H1 (cell line): ENCODE measurements around the gene PDCD7. TPM values are rescaled to one million over a fixed set of nuclear protein-coding genes. Genes with fewer than 3 reads are reported as not detected.

Experiments
- CTCF ChIA-PET: fragments of 300-600 bp; sonication (Branson Sonifier 250); formaldehyde crosslinking; loops from one replicate; lab custom pipeline; 2021; ENCODE audit not compliant: partially characterized antibody; lab: Charles Lee
- POLR2A ChIA-PET: fragments of 300-600 bp; sonication (Branson Sonifier 250); formaldehyde crosslinking; loops from one replicate; lab custom pipeline; 2021; ENCODE audit warnings: inconsistent platforms; ENCODE audit not compliant: partially characterized antibody; lab: Charles Lee
- DNase-seq, 2 experiments: peaks; one replicate each; pipeline versions ENCODE4 v3.0.0 to v3.0.0-alpha.2; 2010 to 2022; ENCODE audit warnings: low spot score in 2 of 2, low read depth in 1 of 2, mixed read lengths in 1 of 2
- FAIRE-seq: peaks from 2 replicates; lab custom pipeline; 2011; peaks lifted over from hg19 to GRCh38; lab: Jason Lieb, UNC
- H2AFZ ChIP-seq: 2 replicates; pipeline ENCODE4 v1.8.1; 2012; ENCODE audit warnings: low read length, inconsistent platforms
- H2AK5ac ChIP-seq: 2 replicates; pipeline ENCODE4 v1.6.1; 2013; ENCODE audit warnings: low read depth, low read length
- H2BK120ac ChIP-seq: replicated peaks from 2 replicates; pipeline ENCODE3; 2013; ENCODE audit warnings: low read depth, low read length, inconsistent platforms
- H2BK12ac ChIP-seq: 2 replicates; pipeline ENCODE4 v1.6.1; 2013; ENCODE audit warnings: low read depth, low read length
- H2BK15ac ChIP-seq: 2 replicates; pipeline ENCODE4 v1.6.1; 2013; ENCODE audit warnings: low read length
- H2BK20ac ChIP-seq: 2 replicates; pipeline ENCODE4 v1.6.1; 2013; ENCODE audit warnings: low read length
- H2BK5ac ChIP-seq: 2 replicates; pipeline ENCODE4 v1.6.1; 2013; ENCODE audit warnings: low read depth, low read length
- H3K14ac ChIP-seq: 2 replicates; pipeline ENCODE4 v1.6.1; 2013; ENCODE audit warnings: inconsistent platforms; ENCODE audit not compliant: insufficient read length
- H3K18ac ChIP-seq: 2 replicates; pipeline ENCODE4 v1.6.1; 2013; ENCODE audit warnings: low read length; ENCODE audit errors: extremely low read depth
- H3K23ac ChIP-seq: 2 replicates; pipeline ENCODE4 v1.6.1; 2013; ENCODE audit warnings: inconsistent platforms; ENCODE audit not compliant: insufficient read length
- H3K23me2 ChIP-seq: 2 replicates; pipeline ENCODE4 v1.6.1; 2013; ENCODE audit warnings: low read depth, low read length
- H3K27ac ChIP-seq: 2 replicates; pipeline ENCODE4 v1.6.1; 2011; ENCODE audit warnings: low read depth, low read length, inconsistent platforms
- H3K27me3 ChIP-seq, 4 experiments: replicated peaks in 1 of 4; 1 replicate in 1 of 4; 2 replicates in 3 of 4; pipeline versions ENCODE4 v1.6.1 to v1.8.1; 2011 to 2013; ENCODE audit warnings: low read length in 3 of 4, mild to moderate bottlenecking in 3 of 4, inconsistent platforms in 2 of 4, mixed read lengths in 2 of 4, moderate library complexity in 1 of 4; ENCODE audit not compliant: control insufficient read depth in 3 of 4, insufficient read depth in 3 of 4; ENCODE audit errors: extremely low read depth in 1 of 4
- H3K36me3 ChIP-seq, 4 experiments: 2 replicates each; pipeline versions ENCODE4 v1.6.1 to v1.8.1; 2011 to 2013; ENCODE audit warnings: mild to moderate bottlenecking in 4 of 4, low read length in 3 of 4, moderate library complexity in 2 of 4, control low read depth in 1 of 4, inconsistent platforms in 1 of 4; ENCODE audit not compliant: insufficient read depth in 4 of 4, control insufficient read depth in 2 of 4
- H3K4ac ChIP-seq: replicated peaks from 2 replicates; pipeline ENCODE3; 2013; ENCODE audit warnings: low read length, low read depth, mixed read lengths, inconsistent platforms; ENCODE audit not compliant: insufficient read length
- H3K4me1 ChIP-seq, 4 experiments: replicated peaks in 1 of 4; 1 replicate in 1 of 4; 2 replicates in 3 of 4; pipeline versions ENCODE4 v1.6.1 to v1.8.1; 2011 to 2013; ENCODE audit warnings: low read length in 3 of 4, inconsistent platforms in 2 of 4, mixed read lengths in 1 of 4; ENCODE audit not compliant: insufficient read depth in 4 of 4, control insufficient read depth in 3 of 4
- H3K4me2 ChIP-seq, 2 experiments: 2 replicates each; pipeline versions ENCODE4 v1.6.1 to v1.8.1; 2011 to 2013; ENCODE audit warnings: low read depth in 2 of 2, low read length in 2 of 2, control low read depth in 1 of 2, inconsistent platforms in 1 of 2, mild to moderate bottlenecking in 1 of 2; ENCODE audit not compliant: insufficient read depth in 1 of 2
- H3K4me3 ChIP-seq, 4 experiments: fragments of 200-600, 300-600 bp in 1 of 4; sonication (generic), shearing (Covaris generic), sonication (Bioruptor Twin) in 1 of 4; 2 replicates each; pipeline versions ENCODE4 v1.5.1 to v1.8.1; 2011 to 2016; ENCODE audit warnings: low read length in 4 of 4, low read depth in 3 of 4, control low read depth in 2 of 4, inconsistent platforms in 2 of 4, mild to moderate bottlenecking in 2 of 4, mixed read lengths in 1 of 4, moderate library complexity in 1 of 4; ENCODE audit not compliant: insufficient read depth in 2 of 4; ENCODE audit errors: extremely low read depth in 1 of 4
- H3K56ac ChIP-seq: replicated peaks from 2 replicates; pipeline ENCODE3; 2013; ENCODE audit warnings: low read depth, mild to moderate bottlenecking, mixed read lengths, low read length, inconsistent platforms; ENCODE audit not compliant: insufficient read length
- H3K79me1 ChIP-seq: 2 replicates; pipeline ENCODE4 v1.6.1; 2013; ENCODE audit warnings: low read depth, low read length, control low read depth
- H3K79me2 ChIP-seq, 2 experiments: 2 replicates each; pipeline versions ENCODE4 v1.6.1 to v1.8.1; 2012 to 2013; ENCODE audit warnings: low read length in 2 of 2, mild to moderate bottlenecking in 2 of 2, inconsistent platforms in 1 of 2; ENCODE audit not compliant: insufficient read depth in 2 of 2, control insufficient read depth in 1 of 2
- H3K9ac ChIP-seq, 4 experiments: replicated peaks in 1 of 4; 1 replicate in 1 of 4; 2 replicates in 3 of 4; pipeline versions ENCODE4 v1.6.1 to v1.8.1; 2011 to 2013; ENCODE audit warnings: low read depth in 3 of 4, low read length in 3 of 4, control low read depth in 2 of 4, mild to moderate bottlenecking in 2 of 4, moderate library complexity in 2 of 4, inconsistent platforms in 1 of 4; ENCODE audit errors: extremely low read depth in 1 of 4
- H3K9me3 ChIP-seq, 2 experiments: 2 replicates each; pipeline versions ENCODE4 v1.6.1 to v1.8.1; 2012 to 2013; ENCODE audit warnings: mild to moderate bottlenecking in 2 of 2, moderate library complexity in 2 of 2, control low read depth in 1 of 2, inconsistent platforms in 1 of 2, low read depth in 1 of 2, low read length in 1 of 2, mixed read lengths in 1 of 2; ENCODE audit not compliant: insufficient read depth in 2 of 2
- H4K20me1 ChIP-seq, 2 experiments: replicated peaks in 1 of 2; 2 replicates each; pipeline versions ENCODE3 to v1.8.1; 2011 to 2013; ENCODE audit warnings: inconsistent platforms in 2 of 2, low read length in 2 of 2, mild to moderate bottlenecking in 1 of 2; ENCODE audit not compliant: insufficient read depth in 2 of 2, control insufficient read depth in 1 of 2
- H4K5ac ChIP-seq: 2 replicates; pipeline ENCODE4 v1.6.1; 2013; ENCODE audit warnings: low read length, low read depth, mixed read lengths, inconsistent platforms; ENCODE audit not compliant: insufficient read length
- H4K8ac ChIP-seq: 2 replicates; pipeline ENCODE4 v1.8.0; 2013; ENCODE audit warnings: mild to moderate bottlenecking, moderate library complexity, low read length, inconsistent platforms; ENCODE audit not compliant: insufficient read depth; ENCODE audit errors: extremely low read depth
- H4K91ac ChIP-seq: replicated peaks from 2 replicates; pipeline ENCODE3; 2013; ENCODE audit warnings: low read length, mixed read lengths, inconsistent platforms; ENCODE audit not compliant: insufficient read length
- ATF2 ChIP-seq: IDR thresholded peaks from 2 replicates; pipeline ENCODE4 v1.6.1; 2012; ENCODE audit warnings: low read length, inconsistent platforms
- BACH1 ChIP-seq: IDR thresholded peaks from 2 replicates; pipeline ENCODE4 v1.6.1; 2012; ENCODE audit warnings: low read length, improper control_type of control experiment
- BCL11A ChIP-seq, 2 experiments: IDR thresholded peaks; one replicate each; pipeline ENCODE4 v1.6.1; 2011; ENCODE audit warnings: low read depth in 2 of 2, low read length in 2 of 2, mild to moderate bottlenecking in 2 of 2
- CTBP2 ChIP-seq: IDR thresholded peaks from 2 replicates; pipeline ENCODE4 v1.7.0; 2011; ENCODE audit warnings: borderline replicate concordance, mild to moderate bottlenecking, moderate library complexity, mixed read lengths, low read length; ENCODE audit not compliant: insufficient read depth, insufficient read length
- JUN ChIP-seq: IDR thresholded peaks from 2 replicates; pipeline ENCODE4 v1.6.1; 2011; ENCODE audit warnings: low read depth, mild to moderate bottlenecking, improper control_type of control experiment, low read length
- JUND ChIP-seq: IDR thresholded peaks from 2 replicates; pipeline ENCODE4 v1.6.1; 2011; ENCODE audit warnings: mild to moderate bottlenecking, improper control_type of control experiment, low read length
- MAFK ChIP-seq: IDR thresholded peaks from 2 replicates; pipeline ENCODE4 v1.6.1; 2012; ENCODE audit warnings: low read depth, mild to moderate bottlenecking, improper control_type of control experiment, low read length
- NRF1 ChIP-seq: IDR thresholded peaks from 2 replicates; pipeline ENCODE4 v1.6.1; 2011; ENCODE audit warnings: mild to moderate bottlenecking, low read depth, low read length, improper control_type of control experiment
- RAD21 ChIP-seq, 2 experiments: IDR thresholded peaks in 1 of 2; conservative IDR thresholded peaks in 1 of 2; 2 replicates each; pipeline ENCODE4 v1.6.1; 2011; ENCODE audit warnings: low read depth in 2 of 2, low read length in 2 of 2, improper control_type of control experiment in 1 of 2, inconsistent platforms in 1 of 2, mild to moderate bottlenecking in 1 of 2, moderate library complexity in 1 of 2
- RFX5 ChIP-seq: IDR thresholded peaks from 2 replicates; pipeline ENCODE4 v1.6.1; 2011; ENCODE audit warnings: low read depth, low read length, improper control_type of control experiment, borderline replicate concordance
- SP2 ChIP-seq: IDR thresholded peaks from 2 replicates; pipeline ENCODE4 v1.6.1; 2012; ENCODE audit warnings: mild to moderate bottlenecking, low read length, inconsistent platforms
- polyA plus RNA-seq, 7 experiments: library from polyadenylated mRNA; depleted of rRNA in 3 of 7; stranded (reverse) in 5 of 7; unstranded in 2 of 7; fragments of >200 nt in 5 of 7; fragments of 200-250 nt in 2 of 7; gene quantifications; 1 replicate in 5 of 7; 2 replicates in 1 of 7; 4 replicates in 1 of 7; pipeline versions ENCODE4 v1.2.1 to v1.2.3, GENCODE V29; 2011 to 2013; ENCODE audit warnings: missing spikeins in 2 of 7, mixed read lengths in 2 of 7
- total RNA-seq: library from RNA; stranded (reverse); fragmentation: NEBNext Ultra II Directional; extraction: Animal tissue kit (Norgen Biotek cat#: 25700); gene quantifications from 2 replicates; pipeline ENCODE4 v1.2.1, GENCODE V29; 2021

PDCD7 gene
- total and polyA plus RNA-seq, 2 of the 8 experiments (the other 6 are each of a cell fraction or from before 2014, with no cell fraction given) = 11.5 to 25.6 TPM

- no peak overlapping the region for H3K23ac ChIP-seq
- no peak overlapping the region for H3K27ac ChIP-seq
- H4K5ac ChIP-seq = no peak overlapping the region
- no peak overlapping the region for H4K91ac ChIP-seq
- no peaks in the 10 kb centered on the region for H3K23me2 ChIP-seq
- no peak overlapping the region for H2BK5ac ChIP-seq
- H3K27me3 ChIP-seq = no peaks in the 10 kb centered on the region
- no peak for FAIRE-seq
- H3K79me1 ChIP-seq = no peaks in the 10 kb centered on the region
- no peaks in the 10 kb centered on the region for H3K9me3 ChIP-seq
- no peak overlapping the region for H3K4me2 ChIP-seq
- H4K20me1 ChIP-seq = peaks cover 2 to 5% of the 10 kb centered on the region in 2 experiments
- ChIA-PET CTCF (no interaction called here), POLR2A (no interaction called here)
- TF ChIP-seq RFX5 = no peak
- TF ChIP-seq RAD21 (IDR thresholded peaks at IDR 0.05 in 1 of 2, conservative IDR thresholded peaks at IDR 0.05 in 1 of 2; ENCODE audit: low read depth in 2 of 2, low read length in 2 of 2) = no peak
- TF ChIP-seq BCL11A (IDR thresholded peaks at IDR 0.05; ENCODE audit: low read depth in 2 of 2, low read length in 2 of 2) = no peak
- TF ChIP-seq MAFK = no peak
- TF ChIP-seq NRF1 = no peak
- TF ChIP-seq CTBP2 = no peak
- no peak for TF ChIP-seq BACH1
- TF ChIP-seq JUND = no peak
- TF ChIP-seq ATF2 = no peak
- TF ChIP-seq SP2 = no peak
- TF ChIP-seq JUN = no peak
- no peak overlapping the region for H3K4ac ChIP-seq
- H2AFZ ChIP-seq = no peak overlapping the region
- no peak for DNase-seq
- H3K79me2 ChIP-seq = peaks cover 0 to under 1% of the 10 kb centered on the region in 2 experiments; a peak in 2 of 4 replicates
- H2BK20ac ChIP-seq = no peak overlapping the region
- H3K4me1 ChIP-seq = no peaks in the 10 kb centered on the region
- H2BK15ac ChIP-seq = no peak overlapping the region
- H2BK120ac ChIP-seq = no peak overlapping the region
- H4K8ac ChIP-seq = no peak overlapping the region
- no peak overlapping the region for H3K9ac ChIP-seq
- peaks cover 4 to 41% (median 17%) of the 10 kb centered on the region in 4 experiments; a peak in 6 of 8 replicates for H3K36me3 ChIP-seq
- H3K4me3 ChIP-seq = no peak overlapping the region
- no peak overlapping the region for H3K18ac ChIP-seq
- H3K56ac ChIP-seq = no peak overlapping the region
- no peak overlapping the region for H2AK5ac ChIP-seq
- no peak overlapping the region for H3K14ac ChIP-seq
- no peak overlapping the region for H2BK12ac ChIP-seq
These were observed 42.4 kb upstream of the PDCD7 start for GRCh38 chr15:65176056-65176455.
